Loucy (cell line): ENCODE data around the gene COL4A4.
"Not testable (repeated sequence)": the region's sequence is repeated elsewhere in the genome, so short reads cannot be mapped to it uniquely, and the experiment has no call there.

Source experiments
- H2AFZ ChIP-seq: fragments of 200-600 bp; sonication (generic); 2 replicates; pipeline ENCODE4 v1.6.0; 2016; ENCODE audit warnings: antibody characterized with exemption, mild to moderate bottlenecking, low read length, moderate library complexity
- H3F3A ChIP-seq: fragments of 200-600 bp; 2 replicates; pipeline ENCODE4 v1.6.0; 2016; ENCODE audit warnings: antibody characterized with exemption, low read depth, mild to moderate bottlenecking
- H3K27me3 ChIP-seq: fragments of 200-600 bp; sonication (generic); 2 replicates; pipeline ENCODE4 v1.6.1; 2014; ENCODE audit warnings: low read length, mild to moderate bottlenecking; ENCODE audit not compliant: insufficient read depth, poor library complexity, severe bottlenecking
- H3K36me3 ChIP-seq: fragments of 200-600 bp; sonication (generic); 2 replicates; pipeline ENCODE4 v1.6.1; 2016; ENCODE audit warnings: low read length; ENCODE audit not compliant: insufficient read depth
- H3K4me1 ChIP-seq: fragments of 200-600 bp; sonication (generic); 2 replicates; pipeline ENCODE4 v1.5.1; 2014; ENCODE audit warnings: low read length, mild to moderate bottlenecking; ENCODE audit not compliant: insufficient read depth, poor library complexity, severe bottlenecking
- H3K4me2 ChIP-seq: fragments of 200-600 bp; sonication (generic); 2 replicates; pipeline ENCODE4 v1.6.0; 2014; ENCODE audit warnings: antibody characterized with exemption, low read length, low read depth, mild to moderate bottlenecking; ENCODE audit not compliant: poor library complexity, severe bottlenecking
- H3K4me3 ChIP-seq: fragments of 200-600 bp; sonication (generic); 2 replicates; pipeline ENCODE4 v1.5.1; 2014; ENCODE audit warnings: low read length, mild to moderate bottlenecking, mixed read lengths; ENCODE audit not compliant: poor library complexity, severe bottlenecking
- H3K79me2 ChIP-seq: fragments of 200-600 bp; sonication (generic); 2 replicates; pipeline ENCODE4 v1.6.1; 2014; ENCODE audit warnings: low read length; ENCODE audit not compliant: insufficient read depth
- H3K9ac ChIP-seq: fragments of 200-600 bp; sonication (generic); 2 replicates; pipeline ENCODE4 v1.6.0; 2014; ENCODE audit warnings: mild to moderate bottlenecking, low read depth, low read length, moderate library complexity; ENCODE audit not compliant: poor library complexity, severe bottlenecking
- H3K9me2 ChIP-seq: fragments of 200-600 bp; sonication (generic); replicated peaks from 2 replicates; pipeline ENCODE4 v1.6.1; 2016; ENCODE audit warnings: low read depth, low read length, mixed read lengths
- H3K9me3 ChIP-seq: fragments of 200-600 bp; sonication (generic); 2 replicates; pipeline ENCODE4 v1.6.1; 2014; ENCODE audit warnings: mild to moderate bottlenecking, antibody characterized with exemption, low read length, low read depth; ENCODE audit not compliant: insufficient read depth
- H4K20me1 ChIP-seq: fragments of 200-600 bp; sonication (generic); 2 replicates; pipeline ENCODE4 v1.6.0; 2014; ENCODE audit warnings: antibody characterized with exemption, low read length, mild to moderate bottlenecking; ENCODE audit not compliant: insufficient read depth, poor library complexity, severe bottlenecking
- CTCF ChIP-seq: fragments of 200-600 bp; sonication (generic); conservative IDR thresholded peaks from 2 replicates; pipeline ENCODE4 v1.5.1; 2014; ENCODE audit warnings: mild to moderate bottlenecking, antibody characterized with exemption, low read length
- EZH2phosphoT487 ChIP-seq: fragments of 200-600 bp; IDR thresholded peaks from 2 replicates; pipeline ENCODE4 v1.6.1; 2018; ENCODE audit warnings: antibody characterized with exemption, mild to moderate bottlenecking, moderate library complexity, borderline replicate concordance

COL4A4 gene

GRCh38 chr2:227082286-227082685 is 81.7 kb downstream of the COL4A4 start:
- Histone ChIP-seq H3K9ac (no peak overlapping the region), H3K4me1 (peaks cover 9% of the 10 kb centered on the region), H3K27me3 (no peaks in the 10 kb centered on the region), H3K9me3 (no peaks in the 10 kb centered on the region), H3F3A (no peaks in the 10 kb centered on the region), H4K20me1 (no peaks in the 10 kb centered on the region), H3K4me2 (no peak overlapping the region), H3K9me2 (no peaks in the 10 kb centered on the region), H2AFZ (no peak overlapping the region), H3K36me3 (no peaks in the 10 kb centered on the region), H3K79me2 (no peaks in the 10 kb centered on the region), H3K4me3 (no peak overlapping the region)
- no peak for TF ChIP-seq CTCF
- no peak for TF ChIP-seq EZH2phosphoT487

DNA sequence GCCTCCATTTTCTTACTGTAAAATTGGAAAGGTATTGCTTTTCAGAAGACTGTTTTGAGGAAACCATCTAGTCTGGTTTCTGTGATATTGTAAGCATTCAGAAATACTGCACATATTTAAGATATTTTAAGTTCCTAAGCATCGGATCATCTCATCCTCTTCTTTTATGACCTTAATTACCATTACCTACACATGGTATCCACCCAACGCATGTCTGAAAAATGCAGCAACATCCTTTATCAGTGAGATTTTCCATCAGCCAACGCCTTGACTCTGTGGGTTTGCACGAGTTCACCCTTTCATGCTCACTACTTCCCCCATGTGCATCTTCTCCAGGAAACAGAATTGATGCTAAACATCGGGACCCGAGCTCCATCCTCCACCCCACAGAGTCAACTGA is 84.3 kb downstream of the COL4A4 start:
- H3K9me3 ChIP-seq = no peaks in the 10 kb centered on the region
- no peaks in the 10 kb centered on the region for H3K79me2 ChIP-seq
- TF ChIP-seq CTCF = no peak
- TF ChIP-seq EZH2phosphoT487 = no peak
- H3K36me3 ChIP-seq = no peaks in the 10 kb centered on the region
- no peaks in the 10 kb centered on the region for H3K27me3 ChIP-seq
- no peaks in the 10 kb centered on the region for H3K4me1 ChIP-seq
- no peaks in the 10 kb centered on the region for H3K9me2 ChIP-seq
- H2AFZ ChIP-seq = no peak overlapping the region
- H3K4me2 ChIP-seq = no peak overlapping the region
- H4K20me1 ChIP-seq = no peaks in the 10 kb centered on the region
- no peaks in the 10 kb centered on the region for H3F3A ChIP-seq
- no peak overlapping the region for H3K9ac ChIP-seq
- H3K4me3 ChIP-seq = no peak overlapping the region

GRCh38 chr2:227065065-227065464 is 98.9 kb downstream of the COL4A4 start:
- H3K4me3 ChIP-seq, H3K9me3 ChIP-seq, H3K9me2 ChIP-seq, H3K27me3 ChIP-seq, H2AFZ ChIP-seq, H3F3A ChIP-seq, H3K4me1 ChIP-seq, H3K36me3 ChIP-seq, H3K4me2 ChIP-seq, H3K9ac ChIP-seq, H4K20me1 ChIP-seq, H3K79me2 ChIP-seq: not testable (repeated sequence)

- H3K36me3 ChIP-seq = no peaks in the 10 kb centered on the region
- no peaks in the 10 kb centered on the region for H3K9me3 ChIP-seq
- no peaks in the 10 kb centered on the region for H3K79me2 ChIP-seq
- H3F3A ChIP-seq = no peaks in the 10 kb centered on the region
- H2AFZ ChIP-seq = no peak overlapping the region
- no peaks in the 10 kb centered on the region for H3K9me2 ChIP-seq
- no peak overlapping the region for H3K9ac ChIP-seq
- H3K4me1 ChIP-seq = no peaks in the 10 kb centered on the region
- no peak overlapping the region for H3K4me2 ChIP-seq
- H4K20me1 ChIP-seq = no peaks in the 10 kb centered on the region
- no peak overlapping the region for H3K4me3 ChIP-seq
- H3K27me3 ChIP-seq = no peaks in the 10 kb centered on the region
- TF ChIP-seq CTCF (no peak), EZH2phosphoT487 (no peak)
Observed at GRCh38 chr2:227058888-227059399, 105.1 kb downstream of the COL4A4 start.
